ENCODE measurements around the gene WBP2.

DNA sequence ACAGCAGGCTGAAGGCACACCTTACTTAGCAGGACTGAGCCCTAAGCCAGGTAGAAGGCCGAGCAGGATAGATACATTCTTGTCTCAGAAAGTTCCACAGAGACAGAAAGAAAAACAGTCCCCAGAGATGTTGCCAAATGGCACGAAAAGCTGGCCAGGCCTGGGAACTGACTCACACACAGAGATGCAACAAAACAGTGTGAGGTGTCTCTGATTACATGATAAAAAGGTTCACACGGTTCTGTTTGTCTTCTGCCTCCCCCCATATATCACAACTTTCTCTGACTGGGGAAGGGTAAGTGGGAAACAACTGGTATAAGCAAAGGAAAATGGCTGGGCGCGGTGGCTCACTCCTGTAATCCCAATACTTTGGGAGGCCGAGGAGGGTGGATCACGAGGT, 1.7 kb downstream of the WBP2 start:
- TF ChIP-seq, protein P1, sequence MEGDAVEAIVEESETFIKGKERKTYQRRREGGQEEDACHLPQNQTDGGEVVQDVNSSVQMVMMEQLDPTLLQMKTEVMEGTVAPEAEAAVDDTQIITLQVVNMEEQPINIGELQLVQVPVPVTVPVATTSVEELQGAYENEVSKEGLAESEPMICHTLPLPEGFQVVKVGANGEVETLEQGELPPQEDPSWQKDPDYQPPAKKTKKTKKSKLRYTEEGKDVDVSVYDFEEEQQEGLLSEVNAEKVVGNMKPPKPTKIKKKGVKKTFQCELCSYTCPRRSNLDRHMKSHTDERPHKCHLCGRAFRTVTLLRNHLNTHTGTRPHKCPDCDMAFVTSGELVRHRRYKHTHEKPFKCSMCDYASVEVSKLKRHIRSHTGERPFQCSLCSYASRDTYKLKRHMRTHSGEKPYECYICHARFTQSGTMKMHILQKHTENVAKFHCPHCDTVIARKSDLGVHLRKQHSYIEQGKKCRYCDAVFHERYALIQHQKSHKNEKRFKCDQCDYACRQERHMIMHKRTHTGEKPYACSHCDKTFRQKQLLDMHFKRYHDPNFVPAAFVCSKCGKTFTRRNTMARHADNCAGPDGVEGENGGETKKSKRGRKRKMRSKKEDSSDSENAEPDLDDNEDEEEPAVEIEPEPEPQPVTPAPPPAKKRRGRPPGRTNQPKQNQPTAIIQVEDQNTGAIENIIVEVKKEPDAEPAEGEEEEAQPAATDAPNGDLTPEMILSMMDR (optimal IDR thresholded peaks at IDR 0.05 in 1 of 3, IDR thresholded peaks at IDR 0.05 in 1 of 3, conservative IDR thresholded peaks at IDR 0.05 in 1 of 3; ENCODE audit: extremely low read depth in 1 of 3, insufficient read depth in 2 of 3, low read length in 3 of 3) = no peak
- no peak for TF ChIP-seq EZH2 (IDR thresholded peaks at IDR 0.05; ENCODE audit: low read length)

Measured in keratinocyte (primary cell).